Measurements from ENCODE around the gene PDC.
"Not testable (repeated sequence)": the region's sequence is repeated elsewhere in the genome, so short reads cannot be mapped to it uniquely, and the experiment has no call there.

PDC gene

DNA sequence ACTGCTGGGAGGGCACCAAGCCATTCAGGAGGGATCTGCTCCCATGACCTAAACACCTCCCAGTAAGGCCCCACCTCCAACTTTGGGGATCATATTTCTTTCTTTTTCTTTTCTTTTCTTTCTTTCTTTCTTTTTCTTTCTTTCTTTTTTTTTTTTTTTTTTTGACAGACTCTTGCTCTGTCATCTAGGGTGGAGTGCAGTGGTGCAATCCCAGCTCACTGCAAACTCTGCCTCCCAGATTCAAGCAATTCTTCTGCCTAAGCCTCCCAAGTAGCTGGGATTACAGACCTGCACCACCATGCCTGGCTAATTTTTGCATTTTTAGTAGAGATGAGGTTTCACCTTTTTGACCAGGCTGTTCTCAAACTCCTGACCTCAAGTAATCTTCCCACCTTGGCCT is 4.6 kb upstream of the PDC start:
- not testable (repeated sequence) for DNase-seq

GRCh38 chr1:186463926-186464325 is 3.0 kb upstream of the PDC start:
- no peak for DNase-seq

- DNase-seq: no peak
Observed at GRCh38 chr1:186463511-186463910, 2.6 kb upstream of the PDC start.

- DNase-seq: not testable (repeated sequence)
Observed at GRCh38 chr1:186459161-186459560, 1.8 kb downstream of the PDC start.

DNA sequence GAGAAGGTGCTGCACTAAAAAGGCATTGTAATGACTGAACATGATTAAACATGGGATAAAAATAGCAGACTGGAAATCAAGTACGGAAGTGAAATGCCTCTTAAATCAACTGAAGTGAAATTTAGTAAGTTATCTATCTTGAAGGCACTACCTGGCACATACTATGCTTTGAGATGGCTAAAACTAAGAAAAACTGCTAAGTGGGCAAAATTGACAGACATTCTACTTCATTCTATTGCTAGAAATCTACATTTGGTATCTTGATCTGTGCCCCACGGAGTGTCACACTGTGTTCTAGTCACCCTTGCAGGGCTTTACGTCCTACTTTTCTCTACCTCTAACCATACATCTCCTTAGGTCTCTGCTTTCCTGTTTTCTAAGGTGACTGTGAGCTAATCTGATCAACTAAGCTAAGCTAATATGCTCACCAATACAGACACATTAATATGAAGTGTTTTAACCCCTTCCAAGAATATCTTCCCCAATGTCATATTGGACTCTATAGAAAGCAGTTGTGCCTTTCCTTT is 4.1 kb downstream of the PDC start:
- no peak for DNase-seq

DNA sequence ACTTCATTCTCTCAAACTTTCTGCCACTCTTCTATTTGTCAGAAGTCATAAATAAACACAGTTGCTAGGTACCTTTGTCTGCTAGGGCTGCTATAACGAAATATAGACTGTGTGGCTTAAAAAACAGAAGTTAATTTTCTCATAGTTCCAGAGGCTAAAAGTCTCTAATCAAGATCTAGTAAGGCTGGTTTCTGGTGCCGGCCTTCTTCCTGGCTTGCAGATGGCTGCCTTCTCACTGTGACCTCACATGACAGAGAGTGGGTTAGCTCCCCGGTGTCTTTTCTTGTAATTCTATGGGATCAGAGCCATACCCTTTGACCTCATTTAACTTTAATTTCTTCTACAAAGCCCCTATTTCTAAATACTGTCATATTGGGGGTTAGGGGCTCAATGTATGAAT is 5.9 kb downstream of the PDC start:
- DNase-seq: no peak

DNA sequence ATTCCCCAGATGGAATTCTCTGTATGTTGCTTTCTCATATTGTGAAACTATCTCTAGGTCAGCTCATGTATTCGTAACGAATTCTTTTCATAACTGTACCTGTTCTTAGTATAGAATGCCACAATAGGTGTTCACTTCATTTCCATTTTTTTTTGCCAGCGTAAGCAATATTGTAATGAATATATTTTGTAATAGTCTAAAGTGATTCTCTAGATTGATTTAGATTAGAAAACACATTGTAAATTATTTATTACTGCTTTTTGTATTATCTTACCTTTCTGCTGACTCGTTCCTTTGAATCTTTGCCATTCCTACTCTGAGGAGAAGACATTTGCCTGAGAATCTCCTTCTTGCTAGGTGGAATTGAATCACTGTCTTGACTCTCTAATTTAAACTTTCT is 14.8 kb downstream of the PDC start:
- no peak for DNase-seq

DNA sequence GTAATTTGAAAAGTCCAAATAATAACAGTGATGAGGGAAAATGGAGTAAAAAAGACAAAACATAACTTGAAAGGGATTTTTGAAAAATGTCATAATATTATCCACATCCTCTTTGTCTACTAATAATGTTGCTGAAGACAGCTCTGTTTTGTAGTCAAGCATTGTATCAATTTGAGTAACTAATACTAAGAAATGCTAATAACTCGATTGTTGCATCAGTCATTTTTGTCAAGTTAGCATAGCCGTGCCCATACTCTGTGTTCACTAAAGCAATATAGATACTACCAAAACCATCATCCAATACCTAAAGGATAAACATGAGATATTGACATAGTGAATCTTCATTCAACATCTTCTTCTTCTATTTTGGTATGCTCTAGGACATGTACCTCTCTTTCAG is 17.3 kb downstream of the PDC start:
- DNase-seq: no peak

DNA sequence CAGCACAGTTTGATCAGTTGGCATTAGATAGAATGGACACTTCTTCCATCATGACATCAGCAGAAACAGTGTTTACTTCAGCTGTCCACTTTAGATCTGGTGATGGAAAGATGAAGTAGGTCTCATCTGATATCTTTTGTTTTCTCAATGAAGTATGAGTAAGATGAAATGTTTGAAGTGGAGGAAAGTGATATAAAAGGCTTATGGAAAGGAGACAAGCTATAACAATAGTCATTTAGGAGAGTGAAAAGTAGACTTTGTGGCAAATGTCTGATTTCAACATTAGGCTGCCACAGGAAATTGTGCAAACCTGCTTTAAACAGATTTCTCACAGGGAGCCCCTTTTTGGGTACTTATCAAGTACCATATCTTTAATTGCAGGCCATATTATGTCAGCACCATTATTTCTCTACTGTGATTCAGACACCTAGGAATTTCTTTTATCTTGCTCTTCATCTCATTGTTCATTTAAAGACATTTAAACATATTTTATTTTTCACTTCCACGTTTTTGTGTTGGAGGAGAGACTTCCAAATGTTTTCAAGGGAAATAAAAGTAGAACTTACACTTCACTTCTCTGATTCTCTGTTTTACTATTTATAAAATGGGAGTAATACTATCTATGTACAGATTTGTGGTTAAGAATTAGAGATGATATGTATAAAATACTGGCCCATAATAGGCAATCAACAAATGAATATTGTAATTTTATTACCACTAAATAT is 18.1 kb downstream of the PDC start:
- DNase-seq: no peak

DNA sequence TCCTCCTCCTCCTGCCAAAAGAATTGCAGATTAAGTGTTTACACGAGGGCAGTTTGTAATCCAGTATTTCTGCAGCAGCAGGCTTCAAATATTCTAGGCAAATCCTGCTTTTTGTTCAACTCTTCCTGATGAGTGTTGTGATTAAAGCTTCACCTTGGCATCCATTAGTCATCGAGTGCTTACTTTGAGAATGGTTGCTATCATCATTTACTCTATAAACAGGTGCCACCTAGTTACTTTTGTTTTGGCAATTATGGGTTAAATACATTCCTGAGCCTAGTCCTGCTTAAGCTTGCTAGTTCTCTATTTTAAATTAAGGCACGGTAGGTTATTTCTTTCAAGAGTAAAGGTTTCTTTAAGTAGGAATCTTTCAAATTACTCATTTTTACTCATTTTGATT is 20.3 kb downstream of the PDC start:
- DNase-seq: no peak

DNA sequence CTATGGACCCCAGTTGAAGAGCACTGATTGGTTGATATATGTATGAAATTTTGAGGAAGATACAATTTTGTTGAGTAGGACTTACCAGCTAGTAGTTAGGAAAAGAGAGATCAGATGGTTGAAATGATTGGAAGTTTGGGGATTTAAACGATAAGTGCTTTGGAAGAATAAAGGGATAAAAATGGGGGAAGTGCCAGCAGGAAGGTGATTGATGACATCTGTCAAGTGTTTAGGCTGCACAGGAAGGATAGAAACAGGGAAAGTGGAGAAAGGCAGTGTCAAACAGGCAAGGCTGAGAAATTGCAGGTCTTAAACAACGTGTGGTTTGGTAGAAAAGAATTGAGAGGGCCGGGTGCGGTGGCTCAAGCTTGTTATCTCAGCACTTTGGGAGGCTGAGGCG is 22.3 kb downstream of the PDC start:
- DNase-seq: no peak

DNA sequence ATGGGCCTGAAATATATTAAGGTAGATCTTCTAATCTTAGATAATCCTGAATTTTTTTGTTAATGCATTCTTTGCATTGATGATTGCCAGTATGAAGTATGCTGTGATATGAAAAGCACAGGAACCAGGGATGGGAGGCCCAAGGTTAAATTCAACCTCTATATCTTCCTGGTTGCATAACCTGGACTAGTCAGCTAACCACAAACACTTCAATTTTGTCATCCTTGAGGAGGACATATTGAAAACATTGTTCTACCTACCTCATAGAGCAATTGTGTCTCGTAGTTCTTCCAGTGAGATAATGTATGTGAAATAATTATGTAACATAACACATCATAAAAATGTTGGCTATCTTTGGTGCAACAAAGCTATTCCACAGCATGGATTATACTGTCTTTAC is 25.6 kb downstream of the PDC start:
- DNase-seq: no peak

GRCh38 chr1:186429017-186429416 is 31.9 kb downstream of the PDC start:
- DNase-seq: no peak

- no peak for DNase-seq
Observed at GRCh38 chr1:186426118-186426517, 34.8 kb downstream of the PDC start.

DNA sequence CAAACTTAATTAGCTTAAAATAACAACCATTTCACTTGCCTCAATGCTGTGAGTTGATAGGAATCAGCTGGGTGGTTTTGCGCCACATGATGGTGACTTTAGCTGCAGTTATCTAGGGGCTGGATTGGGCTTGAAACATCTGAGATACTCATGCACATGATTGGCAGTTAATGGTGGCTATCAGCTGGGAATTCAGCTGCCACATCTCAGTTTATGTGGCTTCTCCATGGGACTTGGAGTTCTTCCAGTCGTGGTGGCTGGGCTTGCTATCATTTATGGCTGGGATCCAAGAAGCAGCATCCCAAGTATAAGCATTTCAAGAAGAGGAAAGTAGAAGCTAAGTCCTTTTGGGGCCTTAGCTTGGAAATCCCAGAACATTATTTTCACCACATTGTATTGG is 36.4 kb downstream of the PDC start:
- no peak for DNase-seq

GRCh38 chr1:186421446-186421845 is 39.5 kb downstream of the PDC start:
- no peak for DNase-seq

DNA sequence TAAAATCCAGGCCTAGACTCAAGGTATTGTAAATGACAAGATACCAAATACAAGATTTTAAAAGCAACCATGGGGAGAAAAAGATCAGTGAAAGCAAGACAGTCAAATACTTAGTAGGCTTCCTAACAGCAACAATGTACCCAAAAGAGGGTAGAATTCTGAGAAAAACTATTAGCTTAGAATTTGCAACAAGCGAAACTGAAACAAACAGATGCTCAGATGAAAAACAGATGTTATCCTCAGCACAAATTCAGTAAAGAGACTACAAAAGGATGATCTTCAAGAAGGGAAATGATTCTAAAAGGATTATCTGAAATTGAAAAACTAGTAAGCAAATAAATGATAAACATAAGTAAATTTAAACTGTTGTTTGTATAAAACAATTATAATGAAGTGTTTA is 40.0 kb downstream of the PDC start:
- no peak for DNase-seq

GRCh38 chr1:186420311-186420710 is 40.6 kb downstream of the PDC start:
- no peak for DNase-seq

- DNase-seq: no peak
Observed at GRCh38 chr1:186418503-186418902, 42.4 kb downstream of the PDC start.

GRCh38 chr1:186413319-186413718 is 47.6 kb downstream of the PDC start:
- no peak for DNase-seq

GRCh38 chr1:186409091-186409490 is 51.8 kb downstream of the PDC start:
- no peak for DNase-seq

DNA sequence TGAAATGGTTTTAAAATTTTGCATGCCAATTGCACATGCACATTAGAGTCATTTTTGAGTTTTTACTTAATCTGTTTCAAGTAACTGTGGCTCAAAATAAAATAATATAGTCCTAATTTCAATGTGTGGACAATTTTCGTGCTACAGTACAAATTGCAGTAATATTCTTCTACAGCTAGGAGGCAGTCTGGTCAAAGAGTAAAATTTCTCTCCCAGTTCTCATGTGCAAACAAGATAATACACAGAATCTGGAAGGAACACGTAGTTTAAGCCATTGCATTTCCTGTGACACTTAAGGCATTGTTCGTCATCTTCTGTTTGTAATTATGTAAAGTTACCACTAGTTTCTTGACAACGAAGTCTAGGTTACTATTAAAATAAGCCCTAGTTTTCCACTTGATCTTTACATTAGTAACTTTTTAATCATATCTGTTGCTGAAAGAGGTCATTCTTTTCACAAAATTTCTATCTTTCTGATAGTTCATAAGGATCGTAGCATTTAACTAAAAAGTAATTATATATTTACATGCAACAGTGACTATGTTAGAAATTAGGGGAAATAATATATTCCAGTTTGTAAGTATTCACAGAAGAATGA is 56.4 kb downstream of the PDC start:
- no peak for DNase-seq

DNA sequence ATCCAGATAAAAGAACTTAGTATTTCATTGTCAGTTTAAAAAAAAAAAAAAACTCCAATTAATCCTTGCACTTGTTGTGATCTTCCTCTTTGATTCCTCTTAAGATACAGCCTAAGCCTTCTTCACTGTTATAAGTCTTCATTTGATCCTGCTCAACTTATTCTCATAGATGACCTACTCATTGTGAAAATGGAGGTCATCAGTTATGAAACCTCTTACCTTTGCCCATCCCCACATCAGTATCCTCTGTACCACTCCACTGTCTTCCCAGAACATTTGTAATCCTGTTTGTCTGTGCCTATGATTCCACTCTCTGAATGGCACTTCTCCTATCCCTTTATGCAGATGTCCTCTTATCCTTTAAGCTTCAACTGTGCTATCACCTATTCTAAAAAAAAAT is 57.3 kb downstream of the PDC start:
- DNase-seq: no peak

DNA sequence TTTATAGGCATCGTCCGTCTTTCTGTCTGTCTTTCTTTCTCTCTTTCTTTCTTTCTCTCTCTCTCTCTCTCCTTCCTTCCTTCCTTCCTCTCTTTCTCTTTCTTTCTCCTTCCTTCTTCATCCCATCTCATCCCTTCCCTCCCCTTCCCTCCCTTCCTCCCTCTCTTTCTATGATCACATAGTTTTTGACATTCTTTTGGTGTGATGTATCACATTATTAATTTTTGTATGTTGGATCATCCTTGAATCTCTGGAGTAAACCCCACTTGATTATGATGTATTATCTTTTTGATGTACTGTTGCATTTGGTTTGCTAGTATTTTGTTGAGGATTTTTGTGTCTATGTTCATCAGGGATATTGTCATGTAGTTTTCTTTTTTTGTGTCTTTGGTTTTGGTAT is 59.5 kb downstream of the PDC start:
- DNase-seq: not testable (repeated sequence)
